GM10266 (cell line): Measurements from ENCODE around the gene FAM221B.

Experiments
- DNase-seq: peaks from one replicate; pipeline ENCODE4 v3.0.0; 2012; ENCODE audit errors: extremely low spot score
- CTCF ChIP-seq: IDR thresholded peaks from 2 replicates; pipeline ENCODE4 v1.5.1; 2012; ENCODE audit warnings: mild to moderate bottlenecking, low read depth; ENCODE audit not compliant: control insufficient read depth, insufficient read depth; ENCODE audit errors: missing control alignments

Gene FAM221B

GRCh38 chr9:35836595-35836994 is 8.1 kb upstream of the FAM221B start:
- no peak for TF ChIP-seq CTCF
- DNase-seq: no peak

- no peak for DNase-seq
- no peak for TF ChIP-seq CTCF
These were observed 7.2 kb upstream of the FAM221B start for GRCh38 chr9:35835766-35836165.

GRCh38 chr9:35835216-35835632 is 6.7 kb upstream of the FAM221B start:
- DNase-seq: peak; percentile 45
- TF ChIP-seq CTCF: peak; percentile 28

DNA sequence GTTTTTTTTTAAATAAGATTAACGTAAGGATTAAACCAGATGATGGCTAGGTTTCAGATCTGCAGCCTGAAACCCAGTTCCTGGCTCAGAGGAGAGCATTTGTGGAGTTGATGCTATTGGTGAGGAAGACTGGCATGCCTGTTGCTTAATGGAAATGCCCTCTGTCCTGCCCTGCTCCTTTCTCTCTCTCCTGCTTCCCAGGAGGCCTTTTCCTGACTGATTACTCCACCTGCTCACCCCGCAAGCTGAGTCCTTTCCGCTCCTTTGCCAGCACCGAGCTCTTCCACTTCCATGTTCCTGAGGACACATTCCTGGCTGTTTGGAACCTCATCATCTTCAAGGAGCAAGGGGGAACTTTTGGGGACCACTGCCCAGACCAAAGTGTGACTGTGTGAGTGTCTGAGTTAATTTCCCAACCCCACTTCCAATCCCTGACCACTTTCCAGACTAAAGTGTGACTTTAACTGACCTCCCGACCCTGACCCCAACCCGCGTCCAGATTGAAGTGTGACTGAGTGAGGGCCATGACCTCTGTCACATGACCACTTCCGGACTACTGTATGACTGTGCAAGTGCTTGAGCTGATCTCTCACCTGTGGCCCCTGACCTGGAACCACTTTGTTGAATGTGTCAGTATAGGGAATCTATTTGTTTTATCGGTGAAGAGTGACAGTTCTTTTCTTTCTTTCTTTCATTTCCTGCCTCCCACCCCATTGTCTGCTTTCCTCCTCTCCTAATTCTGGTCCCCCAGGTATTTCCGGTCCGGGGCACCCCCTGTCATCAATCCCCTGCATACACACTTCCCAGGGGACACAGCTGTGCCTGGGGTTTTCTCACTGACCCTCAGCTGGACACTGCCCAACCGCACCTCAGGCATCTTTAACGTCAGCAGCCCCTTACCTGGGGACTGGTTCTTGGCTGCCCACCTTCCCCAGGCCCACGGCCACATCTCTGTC is 6.0 kb upstream of the FAM221B start:
- DNase-seq: no peak
- no peak for TF ChIP-seq CTCF

- no peak for DNase-seq
- TF ChIP-seq CTCF: no peak
These were observed 4.3 kb upstream of the FAM221B start for GRCh38 chr9:35832814-35833213.

DNA sequence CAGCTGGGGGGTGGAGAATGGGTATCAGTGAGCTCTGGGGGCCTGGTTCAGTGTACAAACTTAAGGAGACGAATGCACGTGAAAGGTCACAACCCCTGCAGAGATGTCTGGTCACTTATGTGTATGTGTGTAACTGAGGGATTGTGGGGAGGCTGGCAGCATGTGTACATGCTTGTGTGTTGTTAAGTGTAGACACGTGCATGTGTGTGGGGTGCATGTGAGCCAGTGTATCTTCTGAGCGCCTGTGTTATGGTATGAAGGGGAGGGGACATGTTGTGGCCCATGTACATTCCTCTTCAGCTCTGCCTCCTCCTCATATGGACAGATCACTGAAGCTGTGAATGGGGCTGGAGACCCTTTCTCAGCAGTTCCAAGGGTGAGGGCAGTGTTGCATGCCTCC is 2.5 kb upstream of the FAM221B start:
- no peak for DNase-seq
- no peak for TF ChIP-seq CTCF

- DNase-seq: no peak
- no peak for TF ChIP-seq CTCF
These were observed 1.2 kb upstream of the FAM221B start for GRCh38 chr9:35829764-35830096.
